Fibroblast of pulmonary artery (primary cell): Measurements from ENCODE around the gene KANK4.

Source experiments
- DNase-seq: peaks from one replicate; pipeline ENCODE4 v3.0.0-alpha.2; 2010; ENCODE audit warnings: low read depth
- H3K4me3 ChIP-seq: replicated peaks from 2 replicates; pipeline ENCODE4 v1.5.1; 2011; ENCODE audit warnings: low read depth, mild to moderate bottlenecking, control low read depth, low read length, moderate library complexity
- CTCF ChIP-seq: IDR thresholded peaks from 2 replicates; pipeline ENCODE4 v1.5.1; 2011; ENCODE audit warnings: mild to moderate bottlenecking, control low read depth, low read length, inconsistent platforms; ENCODE audit errors: missing control alignments

KANK4 gene

DNA sequence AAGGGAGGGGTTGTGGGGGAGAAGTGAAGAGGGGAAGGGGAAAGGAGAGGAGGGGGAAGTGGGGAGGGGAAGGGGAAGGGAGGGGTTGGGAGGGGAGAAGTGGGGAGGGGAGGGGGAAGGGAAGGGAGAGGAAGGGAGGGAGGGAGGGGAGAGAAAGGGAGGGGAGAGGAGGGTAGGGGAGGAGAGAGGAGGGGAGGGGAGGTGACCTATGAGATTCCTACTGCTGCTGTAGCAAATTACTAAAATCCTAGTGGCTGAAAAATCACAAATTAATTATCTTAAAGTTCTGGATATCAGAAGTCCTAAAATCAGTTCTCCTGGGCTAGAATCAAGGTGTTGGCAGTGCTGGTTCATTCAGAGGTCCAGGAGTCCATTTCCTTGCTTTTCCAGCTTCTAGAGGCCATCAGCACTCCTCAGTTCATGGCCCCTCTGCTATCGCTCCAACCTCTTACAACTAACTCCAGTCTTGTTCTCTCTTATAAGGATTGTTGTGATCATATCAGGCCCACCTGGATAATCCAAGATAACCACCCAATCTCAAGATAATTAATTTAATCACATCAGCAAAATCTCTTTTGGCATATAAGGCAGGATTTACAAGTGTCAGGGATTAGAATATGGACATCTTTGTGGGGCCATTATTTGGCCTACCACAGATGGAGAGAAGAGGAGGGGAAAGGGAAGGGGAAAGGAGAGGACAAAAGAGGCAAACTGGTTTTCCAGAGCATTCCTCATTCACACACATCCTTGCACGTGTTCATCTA, 30.4 kb upstream of the KANK4 start:
- H3K4me3 ChIP-seq, result no peak overlapping the region
- no peak for TF ChIP-seq CTCF
- DNase-seq, result no peak

DNA sequence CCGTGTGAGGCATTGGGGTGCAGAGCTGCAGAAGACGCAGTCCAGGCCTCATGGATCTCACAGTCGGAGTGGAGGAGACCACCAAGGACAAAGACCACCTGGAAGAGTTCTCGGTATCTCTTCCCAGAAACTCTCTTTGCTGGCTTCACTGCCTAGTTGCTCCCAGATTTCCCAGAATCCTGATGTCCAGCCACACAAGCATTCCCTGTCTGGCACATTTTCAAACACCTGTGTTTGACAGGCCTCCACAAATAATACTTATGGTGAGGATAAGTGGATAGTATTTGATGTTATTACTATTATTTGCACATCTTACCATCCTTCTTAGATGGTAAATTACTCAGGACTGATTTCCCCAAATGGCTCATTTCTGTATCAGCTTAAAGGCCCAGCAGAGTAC, 27.7 kb upstream of the KANK4 start:
- H3K4me3 ChIP-seq, result no peak overlapping the region
- no peak for TF ChIP-seq CTCF

GRCh38 chr1:62343911-62344310, 24.7 kb upstream of the KANK4 start:
- H3K4me3 ChIP-seq, result no peak overlapping the region
- TF ChIP-seq CTCF, result no peak
- no peak for DNase-seq

More for the DNA sequence above, 27.7 kb upstream of the KANK4 start:
- no peak for DNase-seq

- DNase-seq, result no peak
- H3K4me3 ChIP-seq, result no peak overlapping the region
- TF ChIP-seq CTCF, result no peak
These were observed 23.0 kb upstream of the KANK4 start for GRCh38 chr1:62342270-62342669.

GRCh38 chr1:62341615-62342014, 22.4 kb upstream of the KANK4 start:
- DNase-seq, result no peak
- TF ChIP-seq CTCF, result no peak
- no peak overlapping the region for H3K4me3 ChIP-seq

DNA sequence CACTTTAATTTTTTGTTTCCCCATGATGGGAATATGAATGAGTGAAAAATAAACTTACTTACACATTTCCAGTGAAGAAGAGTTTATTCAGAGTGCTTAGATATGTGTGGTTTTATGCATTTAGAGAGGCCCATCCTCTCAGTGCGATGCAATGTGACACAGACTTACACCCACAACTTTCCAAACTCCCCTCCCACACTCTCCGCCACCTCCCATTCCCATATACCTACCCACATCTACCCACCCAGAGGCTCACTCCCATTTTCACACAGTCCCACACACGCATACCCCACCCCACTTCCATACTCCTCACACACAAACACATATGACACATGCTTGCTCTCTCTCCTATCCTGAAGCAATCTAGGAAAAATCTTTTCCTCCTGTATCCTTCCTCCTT, 21.9 kb upstream of the KANK4 start:
- no peak for TF ChIP-seq CTCF
- DNase-seq, result no peak
- H3K4me3 ChIP-seq, result no peak overlapping the region
